Kidney tubule cell (primary cell): Measurements from ENCODE around the gene TREH.

Source experiments
- DNase-seq: peaks from one replicate; pipeline ENCODE4 v3.0.0-alpha.2; 2018; ENCODE audit warnings: low spot score

Gene TREH

GRCh38 chr11:118610225-118610772, 69.2 kb downstream of the TREH start:
- DNase-seq: no peak

- no peak for DNase-seq
Measured at GRCh38 chr11:118609380-118610224, 69.8 kb downstream of the TREH start.

GRCh38 chr11:118608360-118609227, 70.9 kb downstream of the TREH start:
- DNase-seq: peak; percentile 75

- peak; percentile 75 for DNase-seq
Measured at GRCh38 chr11:118607401-118608359, 71.8 kb downstream of the TREH start, which contains the start of gene PHLDB1. PHLDB1 (plus strand) TSS chr11:118607615; CDS start chr11:118613837, 6,222 bp downstream.
